Parathyroid adenoma (tissue), 2 donors: ENCODE results near the gene ZNF101.

Experiments used
- H2AFZ ChIP-seq: fragments of 300-600 bp; sonication (generic); one replicate; pipeline ENCODE4 v1.7.0; 2017; ENCODE audit warnings: antibody characterized with exemption, mild to moderate bottlenecking
- H3K27ac ChIP-seq: fragments of 300-600 bp; sonication (generic); one replicate; pipeline ENCODE4 v1.7.0; 2017
- H3K27me3 ChIP-seq: fragments of 300-600 bp; sonication (generic); one replicate; pipeline ENCODE4 v1.7.0; 2017; ENCODE audit warnings: low read length; ENCODE audit not compliant: control insufficient read depth, insufficient read depth
- H3K36me3 ChIP-seq: fragments of 300-600 bp; sonication (generic); one replicate; pipeline ENCODE4 v1.7.0; 2017; ENCODE audit warnings: low read length; ENCODE audit not compliant: control insufficient read depth, insufficient read depth
- H3K4me1 ChIP-seq: fragments of 300-600 bp; sonication (generic); one replicate; pipeline ENCODE4 v1.7.0; 2017; ENCODE audit warnings: control low read depth
- H3K4me2 ChIP-seq: fragments of 300-600 bp; sonication (generic); one replicate; pipeline ENCODE4 v1.7.0; 2017; ENCODE audit warnings: low read length
- H3K4me3 ChIP-seq: fragments of 300-600 bp; sonication (generic); one replicate; pipeline ENCODE4 v1.7.0; 2017; ENCODE audit warnings: low read depth, low read length
- H3K79me2 ChIP-seq: fragments of 300-600 bp; sonication (generic); one replicate; pipeline ENCODE4 v1.7.0; 2017; ENCODE audit warnings: control low read depth
- H3K9ac ChIP-seq: fragments of 300-600 bp; sonication (generic); one replicate; pipeline ENCODE4 v1.7.0; 2017; ENCODE audit warnings: mild to moderate bottlenecking
- H3K9me3 ChIP-seq: fragments of 300-600 bp; sonication (generic); one replicate; pipeline ENCODE4 v1.7.0; 2017; ENCODE audit warnings: low read length; ENCODE audit not compliant: control insufficient read depth
- CTCF ChIP-seq: fragments of 300-600 bp; sonication (generic); IDR thresholded peaks from one replicate; pipeline ENCODE4 v1.7.0; 2017; ENCODE audit warnings: antibody characterized with exemption, mild to moderate bottlenecking
- donor health status: primary hyperparathyroidism.

ZNF101 gene

DNA sequence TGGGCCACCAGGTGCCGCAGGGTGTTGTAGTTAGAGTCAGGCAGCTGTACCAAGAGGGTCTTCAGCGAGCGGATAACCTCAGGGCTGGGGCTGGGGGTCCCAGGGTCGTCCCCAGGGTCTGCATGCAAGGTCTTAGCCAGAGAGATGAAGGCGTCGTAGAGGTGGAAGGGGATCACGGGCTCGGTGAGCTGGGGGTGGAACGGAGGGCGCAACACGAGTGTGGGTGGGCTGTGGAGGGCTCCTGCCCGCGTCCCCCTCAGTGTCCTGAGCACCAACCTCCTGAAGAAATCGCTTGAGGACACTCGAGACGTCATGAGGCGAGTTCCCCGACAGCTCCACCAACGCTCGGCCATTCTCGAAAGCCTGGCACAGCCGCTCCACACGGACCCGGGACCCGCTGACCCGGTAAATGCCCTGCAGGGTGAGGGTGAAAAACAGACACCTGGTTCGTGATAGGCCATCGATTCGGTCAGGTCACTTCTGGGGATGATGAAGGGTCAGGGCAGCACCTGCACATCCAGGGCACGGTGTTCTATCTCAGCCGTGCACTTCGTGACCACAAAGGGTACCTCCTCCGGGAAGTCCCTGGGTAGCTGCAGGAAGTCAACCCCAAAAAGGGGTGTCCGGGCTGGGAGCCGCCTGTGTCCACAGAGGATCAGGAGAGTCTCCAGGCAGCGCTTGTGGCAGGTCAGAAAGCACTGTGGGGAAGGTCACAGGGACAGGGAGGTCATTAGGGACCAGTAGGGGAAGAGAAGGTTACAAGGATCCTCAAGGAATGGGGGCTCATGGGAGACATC is 33.9 kb upstream of the ZNF101 start:
- Histone ChIP-seq H3K9me3 (no peaks in the 10 kb centered on the region), H3K4me2 (no peak overlapping the region), H3K27ac (no peak overlapping the region), H3K36me3 (no peaks in the 10 kb centered on the region), H3K9ac (no peak overlapping the region), H3K4me3 (no peak overlapping the region), H3K4me1 (peaks cover 9% of the 10 kb centered on the region), H2AFZ (no peak overlapping the region), H3K27me3 (no peaks in the 10 kb centered on the region), H3K79me2 (no peaks in the 10 kb centered on the region)
- TF ChIP-seq CTCF = no peak

- no peaks in the 10 kb centered on the region for H3K27me3 ChIP-seq
Observed at GRCh38 chr19:19635313-19635702, 33.3 kb upstream of the ZNF101 start.

DNA sequence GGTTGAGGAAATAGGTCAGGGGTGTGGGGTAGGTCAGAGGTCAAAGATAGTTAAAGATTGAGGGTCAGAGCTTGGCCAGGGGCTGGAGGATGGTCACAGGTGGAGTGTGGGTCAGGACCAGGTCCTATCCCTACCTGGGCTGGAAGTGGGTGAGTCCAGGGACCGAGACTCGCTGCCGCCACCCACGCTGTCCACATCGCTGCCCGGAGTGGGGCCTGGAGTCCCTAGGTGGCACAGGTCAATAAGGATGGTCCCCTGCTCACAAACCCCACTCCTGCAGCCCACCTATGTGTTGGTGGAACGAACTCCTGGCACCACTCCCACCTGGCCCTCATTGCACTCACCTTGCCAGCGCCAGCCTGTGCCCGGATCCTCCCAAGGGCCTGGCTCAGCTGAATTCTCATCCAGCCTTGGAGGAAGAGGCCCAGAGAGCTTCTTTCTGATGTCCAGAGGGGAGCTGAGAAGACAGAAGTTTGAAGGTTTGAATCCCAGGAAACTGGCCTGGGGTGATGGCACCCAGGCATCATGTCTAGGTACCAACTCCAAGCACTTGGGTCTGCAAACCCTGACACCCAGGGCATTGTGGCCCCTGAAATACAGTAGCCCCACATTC is 32.0 kb upstream of the ZNF101 start:
- Histone ChIP-seq H3K36me3 (no peaks in the 10 kb centered on the region), H3K4me2 (peak overlapping the region; percentile 31), H2AFZ (peak overlapping the region; percentile 90), H3K27me3 (no peaks in the 10 kb centered on the region), H3K79me2 (no peaks in the 10 kb centered on the region), H3K9ac (no peak overlapping the region), H3K4me1 (peaks cover 9% of the 10 kb centered on the region), H3K9me3 (no peaks in the 10 kb centered on the region), H3K4me3 (no peak overlapping the region), H3K27ac (peak overlapping the region; percentile 56)
- no peak for TF ChIP-seq CTCF

More at GRCh38 chr19:19635313-19635702, 33.3 kb upstream of the ZNF101 start:
- H3K79me2 ChIP-seq = no peaks in the 10 kb centered on the region
- no peak overlapping the region for H3K4me3 ChIP-seq
- H3K9ac ChIP-seq = no peak overlapping the region
- H3K4me2 ChIP-seq = no peak overlapping the region
- no peaks in the 10 kb centered on the region for H3K36me3 ChIP-seq
- peaks cover 9% of the 10 kb centered on the region for H3K4me1 ChIP-seq
- H2AFZ ChIP-seq = no peak overlapping the region
- TF ChIP-seq CTCF = no peak
- H3K27ac ChIP-seq = no peak overlapping the region
- H3K9me3 ChIP-seq = no peaks in the 10 kb centered on the region

GRCh38 chr19:19637186-19637522 is 31.5 kb upstream of the ZNF101 start:
- Histone ChIP-seq H3K4me2 (peak overlapping the region; percentile 31), H3K9me3 (no peaks in the 10 kb centered on the region), H3K27me3 (no peaks in the 10 kb centered on the region), H3K36me3 (no peaks in the 10 kb centered on the region), H3K4me3 (no peak overlapping the region), H3K4me1 (peaks cover 9% of the 10 kb centered on the region), H3K9ac (no peak overlapping the region), H3K27ac (peak overlapping the region; percentile 56), H2AFZ (peak overlapping the region; percentile 90), H3K79me2 (no peaks in the 10 kb centered on the region)
- TF ChIP-seq CTCF = no peak
